SW 1271 (cell line): Measurements from ENCODE around the gene NAA35.
"Not testable (repeated sequence)": the region's sequence is repeated elsewhere in the genome, so short reads cannot be mapped to it uniquely, and the experiment has no call there.

Experiments
- DNase-seq, 2 experiments: peaks; one replicate each; lab custom pipeline; 2025; lab: John Stamatoyannopoulos, UW

NAA35 gene

DNA sequence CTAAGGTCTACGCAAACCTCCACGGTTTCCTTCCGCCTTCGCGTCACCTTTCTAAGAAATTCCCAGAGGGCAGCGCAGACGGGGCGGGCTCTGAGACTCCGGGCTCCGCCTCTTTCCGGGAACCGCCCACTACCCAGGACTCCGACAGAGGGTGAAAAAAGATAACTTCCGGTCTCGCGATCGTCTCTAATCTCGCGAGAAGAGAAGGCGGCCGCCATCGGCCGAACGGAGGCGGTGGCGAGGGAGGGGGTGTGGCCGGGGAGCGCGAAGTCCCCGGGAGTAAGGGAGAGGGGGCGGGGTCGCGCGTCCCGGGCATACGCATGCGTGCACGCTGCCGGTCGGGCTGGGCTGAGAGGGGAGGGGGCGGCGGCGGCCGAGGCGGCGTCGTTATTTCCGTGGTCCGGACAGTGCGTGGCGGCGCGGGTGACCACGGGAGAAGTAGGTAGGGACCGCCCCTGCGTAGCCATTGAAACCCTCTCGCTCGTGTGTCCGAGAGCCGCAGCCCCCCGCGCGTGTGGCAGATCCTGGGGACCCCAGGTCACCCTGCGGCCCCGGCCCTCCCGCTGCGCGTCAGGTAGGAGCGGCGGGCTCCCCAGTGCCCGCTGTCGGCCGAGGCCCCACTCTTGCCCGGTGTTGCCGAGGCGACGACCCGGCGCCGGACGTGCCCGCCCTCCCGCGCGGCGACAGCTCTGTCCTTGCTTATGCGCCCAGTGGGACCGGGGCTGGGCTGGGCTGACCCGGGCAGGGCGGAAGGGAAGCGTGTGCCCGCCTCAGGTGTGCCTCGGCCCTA lies at the start of gene NAA35:
NAA35 (plus strand) TSS at position 315 of the 790 bp plus-strand sequence. CDS start 1,014 bp downstream, outside the sequence.
- DNase-seq, result peak; percentile 91 to 98

DNA sequence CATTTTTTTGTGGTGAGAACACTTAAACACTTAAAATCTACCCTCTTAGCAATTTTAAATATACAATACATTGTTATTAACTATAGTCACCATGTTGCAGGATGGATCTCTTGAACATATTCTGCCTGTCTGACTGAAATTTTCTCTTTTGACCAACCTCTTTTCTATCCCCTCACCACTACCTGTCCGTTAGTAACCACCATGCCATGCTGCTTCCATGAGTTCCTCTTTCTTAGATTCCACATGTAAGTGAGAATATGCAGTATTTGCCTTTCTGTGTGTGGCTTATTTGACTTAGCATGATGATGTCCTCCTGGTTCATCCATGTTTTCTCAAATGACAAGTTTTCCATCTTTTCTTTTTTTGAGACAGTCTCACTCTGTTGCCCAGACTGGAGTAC lies 48.5 kb upstream of the NAA35 start:
- no peak for DNase-seq

DNA sequence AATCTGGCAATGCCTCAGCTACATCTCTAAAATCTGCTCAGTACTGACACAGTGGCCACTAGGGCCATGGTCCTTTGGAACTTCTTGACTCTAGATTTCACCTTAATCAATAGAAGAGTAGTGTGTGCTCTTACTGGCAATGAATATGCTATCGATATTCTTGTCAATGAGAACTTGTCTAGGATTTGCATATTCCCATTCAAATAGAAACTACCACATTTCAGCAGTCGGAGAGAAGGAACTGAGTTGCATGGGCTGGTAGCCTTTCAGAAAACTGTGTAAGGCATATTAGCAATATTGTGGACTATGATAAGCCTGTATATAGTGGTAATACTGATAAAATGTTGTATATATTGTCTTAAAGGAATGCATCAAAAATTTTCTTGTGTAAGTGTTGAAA lies 45.3 kb upstream of the NAA35 start:
- no peak for DNase-seq

- DNase-seq, result no peak
Measured at GRCh38 chr9:85897848-85898247, 43.1 kb upstream of the NAA35 start.

- no peak for DNase-seq
Measured at GRCh38 chr9:85898332-85898731, 42.6 kb upstream of the NAA35 start.

- no peak for DNase-seq
Measured at GRCh38 chr9:85899388-85899787, 41.6 kb upstream of the NAA35 start.

DNA sequence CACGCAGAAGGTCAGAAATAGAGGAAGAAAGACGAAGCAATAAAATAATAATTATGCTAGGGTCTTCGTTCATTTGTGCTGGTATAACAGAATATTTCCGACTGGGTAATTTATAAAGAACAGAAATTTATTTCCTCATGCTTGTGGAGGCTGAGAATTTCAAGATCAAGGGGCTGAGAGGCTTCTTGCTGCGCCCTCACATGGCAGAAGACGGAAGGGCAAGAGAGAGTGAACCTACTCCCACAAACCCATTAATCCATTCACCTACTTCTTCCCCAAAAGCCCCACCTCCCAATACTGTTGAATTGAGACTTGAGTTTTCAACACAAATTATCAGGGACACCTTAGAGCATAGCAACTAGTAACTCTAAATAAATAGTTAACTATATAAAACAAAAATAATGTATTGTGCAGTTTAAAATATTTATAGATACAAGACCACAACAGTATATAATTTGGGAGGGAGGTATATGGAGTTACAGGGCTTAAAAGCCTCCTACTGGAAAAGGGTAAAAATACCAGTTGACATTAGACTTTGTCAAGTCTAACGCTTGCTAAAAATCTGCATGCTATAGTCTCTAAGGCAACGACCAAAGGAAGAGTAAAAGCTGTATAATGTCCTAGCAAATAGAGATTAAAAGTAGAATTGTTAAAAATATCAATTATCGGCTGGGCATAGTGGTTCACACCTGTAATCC lies 40.3 kb upstream of the NAA35 start:
- DNase-seq, result peak in 1 of 2 experiments; percentile 41

DNA sequence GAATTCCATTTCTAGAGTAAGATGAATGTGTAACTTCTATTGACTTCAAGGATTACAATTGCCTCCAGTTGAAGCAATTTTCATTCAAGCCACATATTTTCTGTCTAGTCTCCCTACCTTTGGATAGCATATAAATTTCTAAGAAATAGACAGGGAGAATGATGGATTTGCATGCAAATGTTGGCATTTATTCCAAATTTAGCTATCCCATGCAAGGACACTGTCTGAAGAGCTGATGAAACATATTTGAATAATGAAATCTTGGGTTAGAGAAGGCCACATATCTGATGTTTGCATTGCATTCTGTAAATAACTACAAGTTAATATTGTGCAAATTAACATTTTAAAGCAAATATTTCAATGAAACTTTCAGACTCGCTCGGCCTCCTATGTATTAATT lies 36.0 kb upstream of the NAA35 start:
- no peak for DNase-seq

DNA sequence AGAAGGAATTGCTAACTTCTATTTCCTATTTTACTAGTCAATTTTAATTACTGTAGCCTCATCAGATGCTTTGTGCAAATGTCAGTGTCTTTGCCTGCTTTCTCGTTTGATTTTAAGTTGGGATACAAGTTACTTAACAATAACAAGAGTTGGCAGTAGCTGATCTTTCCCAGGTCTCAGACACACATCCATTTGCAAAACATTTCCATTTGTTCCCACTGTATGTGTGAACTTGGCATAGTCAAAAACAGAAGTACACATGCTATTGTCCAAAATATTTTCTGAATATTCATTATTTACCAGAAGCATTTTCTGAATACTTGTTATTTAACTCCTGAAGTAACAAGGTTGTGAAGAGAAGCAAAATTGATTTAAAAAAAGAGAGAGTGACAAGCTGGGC lies 35.0 kb upstream of the NAA35 start:
- no peak for DNase-seq

- no peak for DNase-seq
Measured at GRCh38 chr9:85909390-85909789, 31.6 kb upstream of the NAA35 start.

GRCh38 chr9:85914108-85914507 lies 26.8 kb upstream of the NAA35 start:
- DNase-seq, result no peak

DNA sequence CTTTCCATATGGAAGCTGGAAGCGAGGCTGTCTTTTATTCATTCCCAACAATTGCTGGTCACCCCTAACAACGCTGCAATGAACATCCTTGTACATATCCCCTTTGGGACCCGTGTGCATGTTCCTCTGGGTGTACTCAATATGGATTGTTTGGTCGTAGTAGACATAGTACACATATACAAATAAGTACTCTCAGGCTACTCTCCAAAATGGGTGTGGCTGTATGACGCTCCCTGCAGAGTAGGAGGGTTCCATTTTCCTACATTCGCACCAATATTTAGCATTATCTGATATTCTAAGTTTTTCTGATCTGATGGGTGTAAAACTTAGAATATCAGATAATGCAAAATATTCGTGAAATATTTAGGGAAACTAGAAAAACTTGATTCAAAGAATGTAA lies 23.2 kb upstream of the NAA35 start:
- no peak for DNase-seq

GRCh38 chr9:85925493-85925892 lies 15.5 kb upstream of the NAA35 start:
- DNase-seq, result no peak

DNA sequence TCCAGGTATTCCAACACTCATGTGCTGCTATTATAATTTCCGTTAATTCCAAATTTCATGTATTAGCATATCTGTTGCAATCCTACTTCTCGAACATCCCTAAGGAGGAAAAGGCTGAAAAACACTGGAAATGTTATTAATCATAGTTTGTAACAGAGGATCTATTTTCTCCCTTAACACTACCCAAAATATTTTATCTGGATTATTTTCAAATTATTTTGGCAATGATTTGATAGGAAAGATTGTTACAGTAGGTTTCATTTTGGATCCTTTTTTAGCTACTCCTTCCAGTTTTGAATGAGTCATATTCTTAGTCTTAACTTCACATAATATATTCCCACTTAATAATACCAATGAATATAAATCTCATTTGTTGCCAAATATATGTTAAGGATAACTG lies 13.9 kb upstream of the NAA35 start:
- DNase-seq, result no peak

DNA sequence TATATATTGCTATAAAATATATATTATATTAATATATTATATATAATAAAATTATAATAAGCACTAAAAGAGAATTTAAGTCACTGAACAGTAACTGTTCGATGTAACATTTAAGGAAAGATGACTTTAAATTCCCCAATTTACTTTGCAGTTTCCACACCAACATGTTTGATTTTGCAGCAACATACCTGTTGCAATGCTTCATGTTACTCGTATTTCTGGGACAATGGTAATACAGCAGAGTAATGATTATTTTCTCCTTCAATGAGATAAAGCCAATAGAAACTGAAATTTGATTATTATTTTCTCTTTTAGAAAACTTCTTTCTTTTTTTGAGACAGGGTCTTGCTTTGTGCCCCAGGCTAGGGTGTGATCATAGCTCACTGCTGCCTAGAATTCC lies 9.5 kb upstream of the NAA35 start:
- no peak for DNase-seq

- not testable (repeated sequence) for DNase-seq
Measured at GRCh38 chr9:85935950-85936349, 5.0 kb upstream of the NAA35 start.

DNA sequence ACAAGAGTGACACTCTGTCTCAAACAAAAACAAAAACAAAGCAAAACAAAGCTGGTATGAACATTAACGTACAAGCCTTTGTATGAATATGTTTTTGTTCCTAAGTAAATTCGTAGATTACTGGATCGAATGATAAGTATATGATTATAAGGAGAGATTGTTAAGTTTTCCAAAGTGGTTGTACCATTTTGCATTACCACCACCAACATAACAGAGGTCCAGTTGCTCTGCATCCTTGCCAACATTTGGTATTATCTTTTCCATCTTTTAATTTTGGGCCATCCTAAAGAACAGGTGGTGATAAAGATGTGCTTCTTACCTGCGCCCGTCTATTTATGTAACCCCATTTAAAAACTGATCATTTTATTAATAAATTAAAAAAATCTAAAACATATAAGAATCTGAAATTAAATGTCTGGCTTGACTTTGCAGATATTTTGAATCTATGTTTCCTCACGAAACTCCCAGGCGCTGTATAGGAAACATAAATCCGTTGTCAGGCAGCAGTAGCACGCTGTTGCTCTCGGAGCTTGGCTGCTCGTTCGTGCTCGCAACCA lies 593 bp upstream of the NAA35 start:
- peak in 1 of 2 experiments; percentile 51 for DNase-seq

- no peak for DNase-seq
Measured at GRCh38 chr9:85941622-85941940, 635 bp downstream of the NAA35 start.

GRCh38 chr9:85941966-85942912 lies 1.3 kb downstream of the NAA35 start:
- no peak for DNase-seq

DNA sequence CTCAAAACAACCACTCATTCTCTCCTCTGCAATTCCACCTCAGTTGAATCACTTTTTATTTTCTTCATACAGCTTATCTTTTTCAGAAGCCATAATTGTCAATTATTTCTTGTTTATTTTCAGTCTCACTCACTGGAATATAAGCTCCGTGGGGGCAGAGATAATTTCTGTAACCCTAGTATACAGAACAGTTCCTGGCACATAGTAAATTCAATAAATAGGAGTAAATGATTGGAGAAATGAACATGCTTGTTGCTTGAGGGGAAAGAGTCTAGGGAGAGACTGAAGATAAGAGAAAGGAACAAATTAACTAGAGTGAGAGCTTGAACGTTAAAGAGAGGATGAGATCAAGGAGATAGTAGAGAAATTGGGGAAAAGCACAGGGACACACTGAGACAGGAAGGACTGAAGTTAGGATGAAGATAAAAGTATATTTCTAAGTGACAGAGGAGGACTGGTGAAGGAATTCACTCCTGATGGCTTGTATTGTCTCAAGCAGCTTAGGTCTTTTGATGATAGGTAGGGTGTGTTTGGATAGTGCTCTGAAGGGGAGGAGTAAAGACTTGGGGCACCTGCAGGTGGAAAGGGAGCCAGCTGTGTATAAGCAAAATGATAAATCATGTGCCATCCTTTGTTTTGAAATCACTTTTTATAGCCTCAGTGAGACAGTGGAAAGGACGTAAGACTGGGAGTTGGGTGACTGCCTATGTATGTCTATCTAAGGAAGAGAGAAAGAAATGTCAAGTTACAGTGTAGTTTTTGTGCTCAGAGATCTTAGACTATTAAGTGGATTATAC lies 2.2 kb downstream of the NAA35 start:
- DNase-seq, result no peak

DNA sequence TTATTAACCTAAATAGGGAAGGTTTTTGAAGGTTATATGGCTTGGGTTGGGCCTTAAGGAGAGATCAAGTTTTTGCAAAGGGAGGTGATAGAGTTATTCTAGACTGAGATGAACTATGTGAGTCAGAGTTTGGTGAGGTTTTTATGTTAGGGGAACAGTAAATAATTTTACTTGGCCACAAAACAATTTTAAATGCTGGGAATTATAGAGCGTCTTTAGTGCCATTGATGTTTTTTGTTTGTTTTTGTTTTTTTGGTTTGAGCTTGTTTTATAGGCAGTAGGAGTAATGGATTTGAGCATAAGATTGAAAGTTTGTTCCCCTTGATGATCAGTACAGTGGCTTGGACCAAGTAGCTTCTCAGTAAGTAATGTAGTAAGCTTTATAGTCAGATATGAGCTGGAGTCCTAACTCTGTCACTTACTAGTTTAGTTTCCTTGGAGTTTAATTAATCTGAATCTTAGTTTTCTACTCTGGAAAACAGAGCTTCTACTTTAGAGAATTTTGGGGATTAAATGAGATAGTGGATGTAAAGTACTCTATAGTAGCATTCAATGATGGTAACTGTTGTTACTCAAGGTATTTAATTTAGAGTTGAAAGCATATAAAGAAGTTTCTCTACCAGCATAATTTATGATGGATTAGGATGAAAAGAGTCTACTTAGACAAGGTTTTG lies 2.9 kb downstream of the NAA35 start:
- DNase-seq, result no peak
